Endothelial cell of umbilical vein (primary cell): ENCODE data around the gene TMEM81. TPM values are rescaled to one million over a fixed set of nuclear protein-coding genes. Genes with fewer than 3 reads are reported as not detected.

ENCODE experiments used
- BruUV-seq: library from RNA; stranded (reverse); fragments of 400-500 nt; replicated peaks from 2 replicates; lab custom pipeline; 2021; lab: Mats Ljungman, UMichigan
- CTCF ChIA-PET: fragments of 300-600, 350-600 bp; sonication (Branson Sonifier 250); formaldehyde crosslinking; loops from one replicate; lab custom pipeline; 2021; ENCODE audit warnings: antibody characterized with exemption, inconsistent platforms; lab: Charles Lee
- POLR2A ChIA-PET: fragments of 300-600, 350-600 bp; sonication (Branson Sonifier 250); formaldehyde crosslinking; loops from one replicate; lab custom pipeline; 2021; ENCODE audit warnings: antibody characterized with exemption, inconsistent platforms; lab: Charles Lee
- DNase-seq: peaks from one replicate; pipeline ENCODE4 v3.0.0-alpha.2; 2011; ENCODE audit warnings: low read depth, low spot score
- FAIRE-seq: peaks from 2 replicates; lab custom pipeline; 2011; peaks lifted over from hg19 to GRCh38; lab: Jason Lieb, UNC
- H2AFZ ChIP-seq: 2 replicates; pipeline ENCODE4 v1.6.0; 2012; ENCODE audit warnings: low read depth, low read length, control low read depth, inconsistent platforms
- H3K27ac ChIP-seq: 2 replicates; pipeline ENCODE4 v1.5.1; 2011; ENCODE audit warnings: low read depth, mild to moderate bottlenecking, control low read depth, low read length, moderate library complexity; ENCODE audit not compliant: insufficient read depth
- H3K27me3 ChIP-seq, 2 experiments: 2 replicates each; pipeline versions ENCODE4 v1.6.0 to v1.6.1; 2011; ENCODE audit warnings: low read length in 2 of 2, mixed read lengths in 1 of 2; ENCODE audit not compliant: control insufficient read depth in 2 of 2, insufficient read depth in 2 of 2
- H3K36me3 ChIP-seq, 2 experiments: 2 replicates in 1 of 2; 3 replicates in 1 of 2; pipeline ENCODE4 v1.5.1; 2011; ENCODE audit warnings: low read length in 2 of 2, mild to moderate bottlenecking in 1 of 2, moderate library complexity in 1 of 2; ENCODE audit not compliant: control insufficient read depth in 2 of 2, insufficient read depth in 2 of 2; ENCODE audit errors: extremely low read depth in 1 of 2
- H3K4me1 ChIP-seq: 3 replicates; pipeline ENCODE4 v1.5.1; 2011; ENCODE audit warnings: mild to moderate bottlenecking, low read length; ENCODE audit not compliant: control insufficient read depth, insufficient read depth; ENCODE audit errors: extremely low read depth
- H3K4me2 ChIP-seq: 2 replicates; pipeline ENCODE4 v1.6.1; 2011; ENCODE audit warnings: low read length, control low read depth, mixed read lengths; ENCODE audit not compliant: insufficient read depth
- H3K4me3 ChIP-seq, 3 experiments: fragments of 200-600 bp in 1 of 3; sonication (generic), shearing (Covaris generic) in 1 of 3; replicated peaks in 1 of 3; 2 replicates each; pipeline ENCODE4 v1.5.1; 2011 to 2016; ENCODE audit warnings: control low read depth in 3 of 3, low read length in 3 of 3, mild to moderate bottlenecking in 2 of 3, inconsistent platforms in 1 of 3, low read depth in 1 of 3, moderate library complexity in 1 of 3; ENCODE audit not compliant: insufficient read depth in 1 of 3
- H3K79me2 ChIP-seq: 2 replicates; pipeline ENCODE4 v1.6.0; 2012; ENCODE audit warnings: low read length, inconsistent platforms; ENCODE audit not compliant: control insufficient read depth, insufficient read depth
- H3K9ac ChIP-seq: replicated peaks from 2 replicates; pipeline ENCODE3; 2011; ENCODE audit warnings: low read length, control low read depth; ENCODE audit not compliant: insufficient read depth; ENCODE audit errors: extremely low read depth
- H3K9me1 ChIP-seq: replicated peaks from 3 replicates; pipeline ENCODE4 v1.6.0; 2011; ENCODE audit warnings: mild to moderate bottlenecking, low read length; ENCODE audit not compliant: control insufficient read depth, insufficient read depth; ENCODE audit errors: extremely low read depth
- H3K9me3 ChIP-seq: replicated peaks from 2 replicates; pipeline ENCODE4 v1.5.1; 2012; ENCODE audit warnings: low read length, inconsistent platforms; ENCODE audit not compliant: control insufficient read depth, insufficient read depth
- H4K20me1 ChIP-seq: replicated peaks from 2 replicates; pipeline ENCODE3; 2011; ENCODE audit warnings: mild to moderate bottlenecking, low read length; ENCODE audit not compliant: control insufficient read depth, insufficient read depth; ENCODE audit errors: extremely low read depth
- CTCF ChIP-seq, 2 donors: IDR thresholded peaks; 1 replicate in 1 of 2; 2 replicates in 1 of 2; pipeline ENCODE4 v1.5.1; 2011; ENCODE audit warnings: low read length in 2 of 2, mild to moderate bottlenecking in 2 of 2, moderate library complexity in 2 of 2, control low read depth in 1 of 2, inconsistent platforms in 1 of 2, low read depth in 1 of 2; ENCODE audit not compliant: insufficient read depth in 1 of 2; ENCODE audit errors: extremely low read depth in 1 of 2
- EZH2 ChIP-seq: IDR thresholded peaks from 2 replicates; pipeline ENCODE4 v1.6.1; 2012; ENCODE audit warnings: borderline replicate concordance, low read depth, mild to moderate bottlenecking, moderate library complexity, low read length, inconsistent platforms; ENCODE audit not compliant: severe bottlenecking
- FOS ChIP-seq: IDR thresholded peaks from 2 replicates; pipeline ENCODE4 v1.6.1; 2011; ENCODE audit warnings: mild to moderate bottlenecking, low read length, moderate library complexity, borderline replicate concordance; ENCODE audit not compliant: insufficient read depth
- GATA2 ChIP-seq: IDR thresholded peaks from 2 replicates; pipeline ENCODE4 v1.7.0; 2011; ENCODE audit warnings: low read depth, mild to moderate bottlenecking, moderate library complexity, mixed read lengths, low read length; ENCODE audit not compliant: insufficient read length, insufficient read depth
- JUN ChIP-seq: IDR thresholded peaks from 2 replicates; pipeline ENCODE4 v1.6.1; 2011; ENCODE audit warnings: borderline replicate concordance, low read depth; ENCODE audit not compliant: insufficient read length, insufficient read depth
- MYC ChIP-seq: IDR thresholded peaks from one replicate; pipeline ENCODE4 v1.6.1; 2011; ENCODE audit warnings: mild to moderate bottlenecking, low read depth, low read length
- POLR2A ChIP-seq: IDR thresholded peaks from 2 replicates; pipeline ENCODE4 v1.6.1; 2012; ENCODE audit warnings: low read depth, mild to moderate bottlenecking, control low read depth, low read length
- POLR2AphosphoS5 ChIP-seq: IDR thresholded peaks from 2 replicates; pipeline ENCODE4 v1.6.1; 2012; ENCODE audit warnings: low read depth, mild to moderate bottlenecking, control low read depth, low read length, moderate library complexity; ENCODE audit not compliant: insufficient read depth
- dilution Hi-C: fragments of 300-500 bp; cut with MboI; formaldehyde crosslinking; loops from one replicate; pipeline ENCODE4 v1.15.0; 2019; ENCODE audit warnings: low sequenced_read_pairs; ENCODE audit not compliant: extremely low pct_ligation_motif_present
- intact Hi-C: fragments of 100-400 bp; cut with micrococcal nuclease; formaldehyde crosslinking; loops from one replicate; pipeline ENCODE4 v1.10.0; 2022
- polyA plus RNA-seq, 4 experiments: library from polyadenylated mRNA; depleted of rRNA in 3 of 4; stranded (reverse) in 3 of 4; unstranded in 1 of 4; fragments of >200 nt; gene quantifications; 2 replicates each; pipeline versions ENCODE4 v1.2.1 to v1.2.3, GENCODE V29; 2011 to 2012; ENCODE audit warnings: missing spikeins in 1 of 4
- total RNA-seq: library from RNA; stranded (reverse); gene quantifications from 2 replicates; pipeline ENCODE4 v1.2.3, GENCODE V29; 2021
- TF ChIP-seq, protein P1 (sequence below): IDR thresholded peaks from 2 replicates; pipeline ENCODE4 v1.6.1; 2011; ENCODE audit not compliant: insufficient read depth, insufficient read length

Gene TMEM81
- total and polyA plus RNA-seq, 2 donors (not counting 3 experiments of a cell fraction or from before 2014, with no cell fraction given): 1.5 to 2.9 TPM

DNA sequence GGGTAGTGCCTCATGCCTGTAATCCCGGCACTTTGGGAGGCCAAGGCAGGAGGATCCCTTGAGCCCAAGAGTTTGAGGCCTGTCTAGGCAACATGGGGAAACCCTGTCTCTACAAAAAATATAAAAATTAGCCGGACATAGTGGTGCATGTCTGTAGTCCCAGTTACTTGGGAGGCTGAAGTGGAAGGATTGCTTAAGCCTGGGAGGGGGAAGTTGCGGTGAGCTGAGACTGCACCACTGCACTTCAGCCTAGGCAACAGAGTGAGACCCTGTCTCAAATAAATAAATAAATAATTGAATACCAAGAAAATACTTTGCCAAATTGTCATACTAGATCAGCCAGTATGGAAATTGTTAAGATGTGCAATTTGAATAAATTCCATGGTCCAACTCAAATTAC, 43.4 kb upstream of the TMEM81 start:
- POLR2A ChIA-PET: no interaction called here
- no TSS peak for BruUV-seq

More for the DNA sequence above, 43.4 kb upstream of the TMEM81 start:
- dilution Hi-C loops: no loop called here
- Histone ChIP-seq H2AFZ (no peak overlapping the region), H3K9ac (no peak overlapping the region), H3K4me2 (no peak overlapping the region), H3K79me2 (no peaks in the 10 kb centered on the region), H3K4me1 (peaks cover 3% of the 10 kb centered on the region), H3K9me1 (no peaks in the 10 kb centered on the region), H3K9me3 (no peaks in the 10 kb centered on the region), H3K36me3 (no peaks in the 10 kb centered on the region), H4K20me1 (no peaks in the 10 kb centered on the region), H3K27ac (no peak overlapping the region), H3K4me3 (no peak overlapping the region), H3K27me3 (no peaks in the 10 kb centered on the region)
- intact Hi-C loops: no loop called here
- no peak for TF ChIP-seq MYC
- no peak for TF ChIP-seq CTCF (IDR thresholded peaks at IDR 0.05; ENCODE audit: extremely low read depth in 1 of 2, insufficient read depth in 1 of 2, low read depth in 1 of 2, low read length in 2 of 2)
- TF ChIP-seq GATA2: no peak
- no peak for TF ChIP-seq FOS
- no peak for TF ChIP-seq POLR2A
- TF ChIP-seq JUN: no peak
- TF ChIP-seq EZH2: no peak
- TF ChIP-seq, protein P1, sequence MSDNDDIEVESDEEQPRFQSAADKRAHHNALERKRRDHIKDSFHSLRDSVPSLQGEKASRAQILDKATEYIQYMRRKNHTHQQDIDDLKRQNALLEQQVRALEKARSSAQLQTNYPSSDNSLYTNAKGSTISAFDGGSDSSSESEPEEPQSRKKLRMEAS: no peak
- TF ChIP-seq POLR2AphosphoS5: no peak
- no peak for DNase-seq
- FAIRE-seq: no peak
- CTCF ChIA-PET: interaction anchor here (1.4 kb wide), 1 partner anchor 14 kb away, joined by 3 read pairs; no protein-coding TSS in a partner anchor
